BLaER1 treated with 17β-estradiol and CSF1 and Interleukin-3, amounts not matched to agents 10 nM and 100 nM (cell line): ENCODE data around the gene TMA7B.
A peak's percentile ranks its signal among the peaks of the same experiment; 100 is the strongest.

Experiments used
- H3K27ac ChIP-seq, 11 experiments: shearing (Covaris generic); formaldehyde crosslinking; 2 replicates each; pipeline ENCODE4 v1.8.1; 2022
- H3K27me3 ChIP-seq, 11 experiments: shearing (Covaris generic); formaldehyde crosslinking; 2 replicates each; pipeline ENCODE4 v1.8.1; 2022
- H3K36me3 ChIP-seq, 11 experiments: shearing (Covaris generic); formaldehyde crosslinking; 2 replicates each; pipeline ENCODE4 v1.8.1; 2022
- H3K4me1 ChIP-seq, 10 experiments: shearing (Covaris generic); formaldehyde crosslinking; 2 replicates each; pipeline ENCODE4 v1.8.1; 2022
- H3K4me2 ChIP-seq, 11 experiments: shearing (Covaris generic); formaldehyde crosslinking; 2 replicates each; pipeline ENCODE4 v1.8.1; 2022
- H3K4me3 ChIP-seq, 10 experiments: shearing (Covaris generic); formaldehyde crosslinking; 2 replicates each; pipeline ENCODE4 v1.8.1; 2022
- H3K9ac ChIP-seq, 11 experiments: shearing (Covaris generic); formaldehyde crosslinking; 2 replicates each; pipeline ENCODE4 v1.8.1; 2022
- H3K9me3 ChIP-seq, 11 experiments: shearing (Covaris generic); formaldehyde crosslinking; replicated peaks in 1 of 11; 2 replicates each; pipeline ENCODE4 v1.8.1; 2022
- H4K20me1 ChIP-seq, 11 experiments: shearing (Covaris generic); formaldehyde crosslinking; 2 replicates each; pipeline ENCODE4 v1.8.1; 2022
- Cebpa-rat ChIP-seq, 11 experiments: shearing (Covaris generic); IDR thresholded peaks; 2 replicates each; pipeline ENCODE4 v1.8.1; 2022

Gene TMA7B

DNA sequence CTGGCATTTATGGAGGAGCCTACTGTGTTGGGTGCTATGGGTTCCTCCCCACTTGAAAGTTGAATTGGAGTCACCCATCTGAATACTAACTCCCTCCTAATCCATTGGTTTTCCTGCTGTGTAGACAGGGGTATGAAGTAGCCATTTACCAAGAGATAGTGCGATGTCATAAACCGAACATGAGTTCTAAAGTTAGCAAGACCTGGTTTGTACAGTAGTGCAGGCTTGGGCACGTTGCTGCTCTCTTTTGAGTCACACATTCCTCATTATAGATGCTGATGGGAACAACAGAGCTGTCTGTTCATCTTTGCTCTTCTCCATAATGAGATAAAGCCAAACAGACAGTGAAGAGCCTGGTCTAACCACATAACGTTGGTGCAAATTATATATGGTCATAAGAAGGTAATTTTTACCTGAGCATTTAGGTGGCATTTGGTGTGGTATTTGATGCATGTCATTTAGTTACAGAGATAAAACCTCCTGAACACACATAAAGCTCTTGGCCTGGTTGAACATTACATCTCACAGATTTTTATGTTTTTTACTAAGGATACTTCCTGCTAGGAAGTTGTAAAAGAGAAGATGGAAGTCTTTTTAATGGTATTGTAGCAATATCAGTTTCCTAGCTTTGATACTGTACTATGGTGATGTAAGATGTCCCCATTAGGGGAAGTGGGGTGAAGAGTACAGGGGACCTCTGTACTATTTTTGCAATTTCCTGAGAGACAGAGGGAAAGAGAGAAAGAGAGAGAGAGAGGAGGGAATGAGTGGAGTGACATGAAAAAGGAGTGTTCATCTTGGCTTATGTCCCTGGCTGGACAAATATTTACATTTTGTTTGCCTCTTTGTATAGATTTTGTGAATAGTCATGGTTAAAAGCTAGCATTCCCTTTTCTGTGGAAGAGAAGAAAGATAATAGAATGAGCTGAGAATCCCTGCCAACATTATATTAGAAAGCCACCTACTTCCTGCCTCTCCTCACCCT is 31.4 kb upstream of the TMA7B start:
- Histone ChIP-seq H3K9ac (no peak overlapping the region), H4K20me1 (no peaks in the 10 kb centered on the region), H3K4me1 (peaks cover 32 to 77% (median 53%) of the 10 kb centered on the region in 10 experiments), H3K4me3 (peak overlapping the region in 1 of 10 experiments; percentile 17; a peak in 1 of 20 replicates), H3K4me2 (peak overlapping the region in 10 of 11 experiments; percentile 25 to 78 (median 54); a peak in 19 of 22 replicates), H3K27ac (peak overlapping the region in 4 of 11 experiments; percentile 19 to 51 (median 34); a peak in 6 of 22 replicates), H3K9me3 (no peaks in the 10 kb centered on the region), H3K36me3 (no peaks in the 10 kb centered on the region), H3K27me3 (no peaks in the 10 kb centered on the region)
- no peak for TF ChIP-seq Cebpa-rat (IDR thresholded peaks at IDR 0.05)

DNA sequence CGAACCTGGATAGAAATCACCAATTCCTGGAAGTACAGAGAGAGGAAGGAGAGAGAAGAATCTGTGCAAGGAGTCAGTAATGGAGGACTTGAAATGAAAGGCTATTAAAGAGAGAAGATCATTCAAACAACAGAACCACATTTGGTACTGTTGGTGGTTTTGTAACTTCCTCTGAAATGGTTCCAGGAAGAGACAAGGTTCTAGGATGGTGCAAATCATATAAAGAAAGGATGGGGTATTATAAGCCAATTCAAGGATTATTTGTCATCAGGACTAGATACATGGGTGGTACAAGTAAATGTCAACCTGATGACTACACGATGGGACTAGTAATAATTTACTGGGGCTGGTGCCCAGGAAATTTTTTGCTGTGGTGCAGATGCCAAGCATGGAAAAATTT is 28.9 kb upstream of the TMA7B start:
- Histone ChIP-seq H3K4me1 (peaks cover 32 to 89% (median 59%) of the 10 kb centered on the region in 10 experiments), H4K20me1 (no peaks in the 10 kb centered on the region), H3K36me3 (no peaks in the 10 kb centered on the region), H3K4me3 (no peak overlapping the region), H3K9me3 (no peaks in the 10 kb centered on the region), H3K9ac (no peak overlapping the region), H3K27me3 (no peaks in the 10 kb centered on the region), H3K27ac (peak overlapping the region in 2 of 11 experiments; percentile 2 to 7; a peak in 2 of 22 replicates), H3K4me2 (peak overlapping the region; percentile 14 to 76 (median 52); a peak in 20 of 22 replicates)
- no peak for TF ChIP-seq Cebpa-rat (IDR thresholded peaks at IDR 0.05)

DNA sequence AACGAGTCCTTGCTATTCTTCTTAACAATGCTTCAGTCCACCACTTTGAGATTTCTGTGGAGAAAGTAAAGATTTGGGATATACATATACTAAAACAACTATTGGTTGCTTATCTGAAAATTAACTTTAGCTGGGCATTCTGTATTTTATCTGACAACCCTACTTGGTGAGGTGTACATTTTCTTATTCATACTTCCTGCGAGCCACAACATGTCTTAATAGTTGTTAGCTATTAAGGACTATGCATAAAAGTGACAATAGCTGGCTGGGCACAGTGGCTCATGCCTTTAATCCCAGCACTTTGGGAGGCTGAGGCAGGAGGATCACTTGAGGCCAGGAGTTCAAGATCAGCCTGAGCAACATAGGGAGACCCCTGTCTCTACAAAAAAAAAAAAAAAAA is 28.0 kb upstream of the TMA7B start:
- Histone ChIP-seq H3K9me3 (no peaks in the 10 kb centered on the region), H3K27me3 (no peaks in the 10 kb centered on the region), H3K4me2 (peak overlapping the region in 1 of 11 experiments; percentile 76; a peak in 1 of 22 replicates), H3K9ac (no peak overlapping the region), H3K4me1 (peaks cover 28 to 89% (median 60%) of the 10 kb centered on the region in 10 experiments), H3K27ac (no peak overlapping the region), H4K20me1 (no peaks in the 10 kb centered on the region), H3K36me3 (no peaks in the 10 kb centered on the region), H3K4me3 (no peak overlapping the region)
- TF ChIP-seq Cebpa-rat (IDR thresholded peaks at IDR 0.05), result no peak

DNA sequence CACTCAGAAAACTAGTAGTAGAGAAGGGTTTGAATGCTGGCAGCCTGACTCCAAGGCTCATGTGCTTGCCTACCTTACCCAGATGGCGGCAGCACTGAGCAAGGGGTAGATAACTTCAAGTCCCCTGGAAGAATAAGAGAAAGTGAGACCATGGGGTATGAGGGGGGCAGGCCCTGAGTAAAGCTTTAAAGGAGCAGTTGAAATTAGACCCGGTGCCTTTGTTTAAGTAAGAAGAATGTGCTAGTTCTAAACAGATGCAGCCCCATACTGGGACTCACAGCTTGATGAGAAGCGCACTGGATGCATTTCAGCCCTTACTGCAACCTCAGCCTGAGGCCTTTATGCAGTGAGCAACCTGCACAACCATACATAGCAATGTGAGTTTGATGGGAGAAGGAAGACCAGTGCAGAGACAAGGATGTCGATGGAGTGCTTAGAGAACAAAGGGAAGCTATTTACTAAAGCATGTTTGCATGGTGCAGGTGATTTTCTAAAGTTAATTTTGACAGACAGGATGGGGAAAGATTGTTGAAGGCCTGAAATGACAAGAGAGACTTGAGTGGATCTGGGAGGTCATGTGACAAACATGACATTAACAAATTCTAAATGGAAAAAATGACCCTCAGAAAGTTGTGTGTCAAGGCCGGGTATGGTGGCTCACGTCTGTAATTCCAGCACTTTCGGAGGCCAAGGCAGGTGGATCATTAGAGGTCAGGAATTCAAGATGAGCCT is 27.1 kb upstream of the TMA7B start:
- H3K4me2 ChIP-seq, result peak overlapping the region in 10 of 11 experiments; percentile 20 to 71 (median 60); a peak in 20 of 22 replicates
- no peak for TF ChIP-seq Cebpa-rat (IDR thresholded peaks at IDR 0.05)
- H3K4me1 ChIP-seq, result peaks cover 28 to 85% (median 60%) of the 10 kb centered on the region in 10 experiments
- no peaks in the 10 kb centered on the region for H3K36me3 ChIP-seq
- H3K9ac ChIP-seq, result no peak overlapping the region
- no peaks in the 10 kb centered on the region for H3K27me3 ChIP-seq
- peak overlapping the region in 6 of 11 experiments; percentile 6 to 77 (median 56); a peak in 11 of 22 replicates for H3K27ac ChIP-seq
- no peaks in the 10 kb centered on the region for H3K9me3 ChIP-seq
- no peaks in the 10 kb centered on the region for H4K20me1 ChIP-seq
- no peak overlapping the region for H3K4me3 ChIP-seq

DNA sequence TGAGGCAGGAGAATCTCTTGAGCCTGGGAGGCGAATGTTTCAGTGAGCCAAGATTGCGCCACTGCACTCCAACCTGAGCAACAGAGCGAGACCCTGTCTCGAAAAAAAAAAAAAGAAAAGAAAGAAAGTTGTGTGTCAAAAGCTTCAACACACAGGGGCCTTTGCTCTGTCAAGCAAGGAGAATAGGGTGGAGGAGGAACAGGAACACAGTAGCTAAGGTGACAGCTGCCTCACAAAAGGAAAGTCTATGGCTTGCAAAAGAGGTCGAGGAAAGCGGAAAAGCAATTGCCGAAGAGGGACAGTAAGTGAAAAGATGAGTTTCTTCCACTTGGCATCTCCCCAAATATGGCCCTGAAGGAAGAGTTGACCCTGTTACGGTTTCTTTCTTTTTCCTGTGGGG is 26.5 kb upstream of the TMA7B start:
- Histone ChIP-seq H3K27me3 (no peaks in the 10 kb centered on the region), H3K4me3 (no peak overlapping the region), H3K9ac (peak overlapping the region in 5 of 11 experiments; percentile 4 to 48 (median 37); a peak in 4 of 22 replicates), H3K9me3 (no peaks in the 10 kb centered on the region), H3K36me3 (no peaks in the 10 kb centered on the region), H3K4me2 (peak overlapping the region in 10 of 11 experiments; percentile 20 to 71 (median 60); a peak in 20 of 22 replicates), H3K4me1 (peaks cover 28 to 79% (median 56%) of the 10 kb centered on the region in 10 experiments), H3K27ac (peak overlapping the region in 7 of 11 experiments; percentile 36 to 77 (median 53); a peak in 12 of 22 replicates), H4K20me1 (no peaks in the 10 kb centered on the region)
- TF ChIP-seq Cebpa-rat (IDR thresholded peaks at IDR 0.05), result peak in 6 of 11 experiments; percentile 28 to 89 (median 78); a peak in 11 of 22 replicates

DNA sequence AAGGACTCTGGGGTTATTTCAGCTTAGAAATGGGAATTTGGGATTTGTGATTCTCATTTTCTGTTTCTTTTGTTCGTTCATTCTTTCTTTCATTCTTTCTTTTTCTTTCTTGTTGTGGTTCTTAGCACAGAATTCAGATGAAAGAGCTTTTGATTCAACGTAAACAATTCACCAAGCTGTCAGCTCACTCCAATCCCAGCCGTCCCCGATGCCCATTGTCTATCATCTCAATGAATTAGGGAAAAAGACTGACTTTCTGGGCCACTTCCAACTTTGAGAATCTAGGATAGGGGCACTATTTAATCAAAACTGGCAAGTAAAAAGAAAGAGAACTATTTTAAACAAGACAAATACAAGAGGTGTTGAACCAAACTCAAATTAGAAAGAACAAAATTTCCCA is 25.1 kb upstream of the TMA7B start:
- TF ChIP-seq Cebpa-rat (IDR thresholded peaks at IDR 0.05), result no peak
- peaks cover 21 to 68% (median 46%) of the 10 kb centered on the region in 10 experiments for H3K4me1 ChIP-seq
- H3K4me2 ChIP-seq, result no peak overlapping the region; a peak in 2 of 22 replicates
- H4K20me1 ChIP-seq, result no peaks in the 10 kb centered on the region
- H3K36me3 ChIP-seq, result no peaks in the 10 kb centered on the region
- H3K9me3 ChIP-seq, result no peaks in the 10 kb centered on the region
- H3K9ac ChIP-seq, result no peak overlapping the region
- H3K27ac ChIP-seq, result peak overlapping the region in 1 of 11 experiments; percentile 53; a peak in 1 of 22 replicates
- no peak overlapping the region for H3K4me3 ChIP-seq
- no peaks in the 10 kb centered on the region for H3K27me3 ChIP-seq

DNA sequence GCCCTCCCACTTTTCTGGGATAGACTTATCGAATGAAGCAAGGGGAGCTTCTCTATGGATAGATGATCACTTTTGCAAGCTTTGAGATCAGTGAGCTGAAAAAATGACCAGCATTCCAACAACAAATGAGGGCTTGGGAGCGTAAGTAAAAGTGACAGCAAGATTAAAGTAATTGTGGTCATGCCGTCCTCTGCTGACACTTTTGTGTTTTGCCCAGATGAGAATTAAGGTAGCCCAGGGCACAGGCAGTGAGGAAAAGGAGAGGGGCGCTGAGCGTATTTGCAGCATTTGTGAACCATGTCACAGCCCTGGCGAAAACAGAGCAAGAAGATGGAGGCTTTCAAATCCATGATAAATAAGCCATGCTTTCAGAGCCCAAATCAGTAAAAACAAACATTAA is 24.6 kb upstream of the TMA7B start:
- H3K9me3 ChIP-seq, result no peaks in the 10 kb centered on the region
- H3K27ac ChIP-seq, result no peak overlapping the region
- H3K9ac ChIP-seq, result no peak overlapping the region
- H3K27me3 ChIP-seq, result no peaks in the 10 kb centered on the region
- peak overlapping the region in 2 of 11 experiments; percentile 12 to 54; a peak in 3 of 22 replicates for H3K4me2 ChIP-seq
- TF ChIP-seq Cebpa-rat (IDR thresholded peaks at IDR 0.05), result no peak
- H4K20me1 ChIP-seq, result no peaks in the 10 kb centered on the region
- H3K4me1 ChIP-seq, result peaks cover 21 to 63% (median 43%) of the 10 kb centered on the region in 10 experiments
- H3K4me3 ChIP-seq, result no peak overlapping the region
- H3K36me3 ChIP-seq, result no peaks in the 10 kb centered on the region

DNA sequence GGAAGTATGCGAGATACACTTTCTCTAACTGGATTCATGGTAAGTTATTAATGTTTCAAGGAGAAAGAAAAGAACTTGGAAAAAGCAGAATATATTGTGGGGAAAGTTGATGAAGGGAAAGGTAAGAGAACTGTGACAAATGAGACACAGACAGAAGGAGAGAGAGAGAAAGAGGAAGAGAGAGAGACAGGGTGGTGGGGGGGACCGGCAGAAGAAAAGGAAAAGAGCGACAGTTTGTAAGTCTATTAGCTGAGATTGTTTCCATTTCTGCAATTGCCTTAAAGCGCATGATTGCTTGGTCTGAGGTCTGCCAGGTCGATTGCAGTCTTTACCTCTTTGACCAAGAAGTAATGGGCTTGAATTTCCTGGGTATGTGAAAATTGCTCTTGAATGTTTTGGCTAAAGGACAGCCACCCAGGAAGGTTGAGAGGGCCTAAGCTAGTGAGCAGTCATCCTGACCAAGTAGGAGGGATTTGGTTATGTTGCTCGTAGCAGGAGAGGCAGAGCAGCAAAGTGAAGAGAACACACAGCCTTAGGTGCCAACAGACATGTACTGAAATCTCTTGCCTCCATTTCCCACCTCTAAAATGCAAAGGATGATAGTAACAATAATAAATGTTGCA is 23.6 kb upstream of the TMA7B start:
- Histone ChIP-seq H3K4me1 (peaks cover 14 to 53% (median 34%) of the 10 kb centered on the region in 10 experiments), H3K27me3 (no peaks in the 10 kb centered on the region), H3K27ac (no peak overlapping the region), H3K9ac (no peak overlapping the region), H3K36me3 (no peaks in the 10 kb centered on the region), H3K4me2 (peak overlapping the region in 8 of 11 experiments; percentile 10 to 54 (median 30); a peak in 10 of 22 replicates), H3K9me3 (no peaks in the 10 kb centered on the region), H4K20me1 (no peaks in the 10 kb centered on the region), H3K4me3 (no peak overlapping the region)
- TF ChIP-seq Cebpa-rat (IDR thresholded peaks at IDR 0.05), result no peak
